Peyer's patch (tissue), 4 donors: ENCODE data around the gene DAAM1. TPM values are rescaled to one million over a fixed set of nuclear protein-coding genes. Genes with fewer than 3 reads are reported as not detected.

Experiments
- DNase-seq, 3 donors: peaks; one replicate each; pipeline ENCODE4 v3.0.0-alpha.2; 2017 to 2019
- H3K27ac ChIP-seq, 4 donors: fragments of 200-600 bp; sonication (generic); one replicate each; pipeline ENCODE4 v1.5.1; 2016 to 2019
- H3K27me3 ChIP-seq, 2 donors: fragments of 200-600 bp; sonication (generic); one replicate each; pipeline ENCODE4 v1.5.1; 2019
- H3K36me3 ChIP-seq, 3 donors: fragments of 200-600 bp; sonication (generic); one replicate each; pipeline ENCODE4 v1.5.1; 2016 to 2019
- H3K4me1 ChIP-seq, 4 donors: fragments of 200-600 bp; sonication (generic); one replicate each; pipeline ENCODE4 v1.5.1; 2016 to 2019
- H3K4me3 ChIP-seq, 4 donors: fragments of 200-600 bp; sonication (generic); 1 replicate in 3 of 4; 2 replicates in 1 of 4; pipeline ENCODE4 v1.5.1; 2016 to 2019; ENCODE audit warnings: mild to moderate bottlenecking in 1 of 4
- H3K9me3 ChIP-seq, 4 donors: fragments of 200-600 bp; sonication (generic); one replicate each; pipeline ENCODE4 v1.5.1; 2016 to 2019; ENCODE audit warnings: mild to moderate bottlenecking in 1 of 4
- POLR2A ChIP-seq, 2 donors: fragments of 450-650 bp; IDR thresholded peaks; one replicate each; pipeline ENCODE4 v1.5.1; 2017; ENCODE audit warnings: antibody characterized with exemption in 2 of 2, mild to moderate bottlenecking in 2 of 2, moderate library complexity in 2 of 2
- total RNA-seq, 4 donors: library from RNA; depleted of rRNA; stranded (reverse); fragments of >200 nt; gene quantifications; one replicate each; pipeline ENCODE4 v1.1.0, GENCODE V29; 2016
- TF ChIP-seq, protein P1 (sequence below), 6 experiments: fragments of 450-650 bp in 4 of 6; fragments of 200-600 bp in 2 of 6; sonication (generic) in 1 of 6; IDR thresholded peaks; one replicate each; pipeline ENCODE4 v1.5.1; 2017 to 2019; ENCODE audit warnings: antibody characterized with exemption in 6 of 6, mild to moderate bottlenecking in 3 of 6, moderate library complexity in 1 of 6

The DAAM1 gene
- total RNA-seq, 4 donors from 2014 or later = 17.7 to 110 (median 61.7) TPM

- Histone ChIP-seq H3K4me3 (peak overlapping the region in 1 of 4 donors; percentile 93), H3K27me3 (no peaks in the 10 kb centered on the region), H3K36me3 (no peaks in the 10 kb centered on the region), H3K27ac (no peak overlapping the region), H3K9me3 (no peaks in the 10 kb centered on the region), H3K4me1 (peaks cover 0 to 16% (median 6%) of the 10 kb centered on the region in 4 donors)
- TF ChIP-seq POLR2A (IDR thresholded peaks at IDR 0.05) = no peak
- TF ChIP-seq, protein P1, sequence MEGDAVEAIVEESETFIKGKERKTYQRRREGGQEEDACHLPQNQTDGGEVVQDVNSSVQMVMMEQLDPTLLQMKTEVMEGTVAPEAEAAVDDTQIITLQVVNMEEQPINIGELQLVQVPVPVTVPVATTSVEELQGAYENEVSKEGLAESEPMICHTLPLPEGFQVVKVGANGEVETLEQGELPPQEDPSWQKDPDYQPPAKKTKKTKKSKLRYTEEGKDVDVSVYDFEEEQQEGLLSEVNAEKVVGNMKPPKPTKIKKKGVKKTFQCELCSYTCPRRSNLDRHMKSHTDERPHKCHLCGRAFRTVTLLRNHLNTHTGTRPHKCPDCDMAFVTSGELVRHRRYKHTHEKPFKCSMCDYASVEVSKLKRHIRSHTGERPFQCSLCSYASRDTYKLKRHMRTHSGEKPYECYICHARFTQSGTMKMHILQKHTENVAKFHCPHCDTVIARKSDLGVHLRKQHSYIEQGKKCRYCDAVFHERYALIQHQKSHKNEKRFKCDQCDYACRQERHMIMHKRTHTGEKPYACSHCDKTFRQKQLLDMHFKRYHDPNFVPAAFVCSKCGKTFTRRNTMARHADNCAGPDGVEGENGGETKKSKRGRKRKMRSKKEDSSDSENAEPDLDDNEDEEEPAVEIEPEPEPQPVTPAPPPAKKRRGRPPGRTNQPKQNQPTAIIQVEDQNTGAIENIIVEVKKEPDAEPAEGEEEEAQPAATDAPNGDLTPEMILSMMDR (IDR thresholded peaks at IDR 0.05) = no peak
- DNase-seq = no peak
Measured at GRCh38 chr14:59187118-59187517, 1.3 kb upstream of the DAAM1 start.

DNA sequence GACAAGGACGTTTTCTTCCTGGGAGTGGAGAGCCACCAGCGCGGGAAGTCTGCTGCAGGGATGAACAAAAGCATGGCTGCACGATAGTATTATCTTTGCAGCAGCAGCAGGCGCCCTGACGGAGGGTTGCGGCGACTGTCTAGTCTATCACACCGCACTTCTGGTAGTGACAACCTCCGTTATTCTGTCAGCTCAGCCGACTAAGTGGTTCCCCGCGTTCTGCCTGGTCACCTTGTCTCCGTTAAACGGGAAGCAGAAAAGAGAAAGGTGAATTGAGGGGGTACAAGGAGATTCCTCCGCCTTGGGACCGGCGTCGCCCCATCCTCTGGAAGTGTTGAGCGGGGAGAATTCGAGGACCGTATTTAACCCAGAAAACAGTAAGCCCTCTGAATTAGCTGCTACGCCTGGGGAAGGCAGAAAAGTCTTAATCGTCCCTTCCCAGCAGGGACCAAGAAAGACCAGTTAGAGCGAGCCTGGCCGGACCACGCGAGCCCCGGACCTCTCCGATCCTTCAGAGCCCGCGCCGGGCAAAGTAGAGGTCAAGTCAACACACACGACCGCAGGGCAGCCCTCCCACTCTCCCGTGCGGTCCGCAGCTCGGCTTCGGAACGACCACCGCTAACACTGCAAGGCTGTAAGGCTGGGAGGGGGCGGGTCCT lies 536 bp upstream of the DAAM1 start:
- H3K4me3 ChIP-seq = peak overlapping the region; percentile 81 to 93 (median 86)
- no peaks in the 10 kb centered on the region for H3K27me3 ChIP-seq
- H3K9me3 ChIP-seq = no peaks in the 10 kb centered on the region
- H3K27ac ChIP-seq = peak overlapping the region; percentile 93 to 99 (median 98)
- TF ChIP-seq, protein P1 (IDR thresholded peaks at IDR 0.05) = no peak
- no peak for TF ChIP-seq POLR2A (IDR thresholded peaks at IDR 0.05)
- DNase-seq = peak; percentile 39 to 69 (median 59)
- no peaks in the 10 kb centered on the region for H3K36me3 ChIP-seq
- H3K4me1 ChIP-seq = peaks cover 0 to 16% (median 6%) of the 10 kb centered on the region in 4 donors

- H3K36me3 ChIP-seq = no peaks in the 10 kb centered on the region
- H3K27ac ChIP-seq = peak overlapping the region; percentile 93 to 99 (median 98)
- H3K27me3 ChIP-seq = no peaks in the 10 kb centered on the region
- TF ChIP-seq, protein P1 (IDR thresholded peaks at IDR 0.05) = no peak
- no peak for TF ChIP-seq POLR2A (IDR thresholded peaks at IDR 0.05)
- peaks cover 0 to 16% (median 6%) of the 10 kb centered on the region in 4 donors for H3K4me1 ChIP-seq
- peak overlapping the region; percentile 81 to 93 (median 86) for H3K4me3 ChIP-seq
- no peaks in the 10 kb centered on the region for H3K9me3 ChIP-seq
- DNase-seq = peak in 2 of 3 donors; percentile 47 to 70
Measured at GRCh38 chr14:59189091-59189785, 771 bp downstream of the DAAM1 start.

DNA sequence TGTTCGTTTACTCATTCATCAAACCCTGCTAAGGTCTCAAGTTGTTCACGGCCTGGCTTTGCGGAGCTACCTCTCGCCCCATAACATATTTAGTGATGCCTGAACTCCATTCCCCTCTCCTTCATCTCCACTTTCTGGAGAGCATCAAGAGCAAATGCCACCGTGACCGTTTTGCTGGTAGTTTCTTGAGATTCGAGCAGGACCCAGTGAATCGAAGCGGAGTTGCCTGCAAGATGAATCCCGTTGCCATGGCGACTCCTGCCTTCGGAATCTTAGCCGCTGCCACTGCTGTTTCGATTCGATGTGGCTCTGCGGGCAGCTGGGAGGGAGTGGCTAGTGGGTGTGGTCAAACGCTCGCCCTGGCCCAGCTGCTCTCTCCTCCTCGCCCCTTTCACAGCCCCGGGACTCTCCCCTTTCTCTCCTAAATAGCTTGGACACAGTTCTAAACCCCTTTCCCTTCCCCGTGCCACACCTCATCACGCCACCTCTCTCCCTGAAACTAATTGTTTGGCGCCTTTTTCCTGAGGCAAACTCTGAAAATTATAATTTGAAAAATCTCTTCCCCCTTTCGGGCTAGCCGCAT lies 1.4 kb downstream of the DAAM1 start:
- Histone ChIP-seq H3K36me3 (no peaks in the 10 kb centered on the region), H3K27ac (peak overlapping the region; percentile 93 to 99 (median 98)), H3K4me1 (peaks cover 0 to 16% (median 6%) of the 10 kb centered on the region in 4 donors), H3K4me3 (peak overlapping the region; percentile 81 to 93 (median 86)), H3K27me3 (no peaks in the 10 kb centered on the region), H3K9me3 (no peaks in the 10 kb centered on the region)
- TF ChIP-seq, protein P1 (IDR thresholded peaks at IDR 0.05) = no peak
- no peak for TF ChIP-seq POLR2A (IDR thresholded peaks at IDR 0.05)
- peak; percentile 79 to 94 (median 87) for DNase-seq

DNA sequence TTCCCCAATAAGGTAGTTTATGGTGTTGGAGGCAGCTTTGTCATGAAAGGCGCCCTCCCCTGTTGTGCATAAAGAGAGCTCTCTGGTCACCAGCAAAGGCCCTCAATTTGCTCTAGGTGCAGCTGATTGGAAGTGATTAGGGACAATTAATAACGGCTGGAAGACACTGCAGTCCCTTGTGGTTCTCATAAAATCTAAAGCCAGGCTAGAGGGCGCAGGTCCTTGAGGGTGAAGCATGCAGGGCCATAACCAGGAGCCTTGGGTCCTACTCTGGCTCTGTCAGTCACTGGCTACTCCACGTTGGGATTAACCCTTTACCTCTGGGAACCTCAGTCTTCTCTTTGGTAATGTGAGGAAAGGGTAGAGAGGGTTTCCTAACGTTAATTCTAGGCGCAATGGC lies 1.9 kb downstream of the DAAM1 start:
- Histone ChIP-seq H3K27me3 (no peaks in the 10 kb centered on the region), H3K4me3 (peak overlapping the region; percentile 81 to 93 (median 86)), H3K27ac (peak overlapping the region; percentile 93 to 99 (median 98)), H3K36me3 (no peaks in the 10 kb centered on the region), H3K9me3 (no peaks in the 10 kb centered on the region), H3K4me1 (peaks cover 0 to 16% (median 6%) of the 10 kb centered on the region in 4 donors)
- TF ChIP-seq, protein P1 (IDR thresholded peaks at IDR 0.05) = no peak
- no peak for TF ChIP-seq POLR2A (IDR thresholded peaks at IDR 0.05)
- DNase-seq = peak in 2 of 3 donors; percentile 22 to 47
